ENCODE results near the gene CDPF1. TPM values are rescaled to one million over a fixed set of nuclear protein-coding genes. Genes with fewer than 3 reads are reported as not detected.

Gene CDPF1
- polyA plus RNA-seq, 1 experiment = 12.9 TPM

DNA sequence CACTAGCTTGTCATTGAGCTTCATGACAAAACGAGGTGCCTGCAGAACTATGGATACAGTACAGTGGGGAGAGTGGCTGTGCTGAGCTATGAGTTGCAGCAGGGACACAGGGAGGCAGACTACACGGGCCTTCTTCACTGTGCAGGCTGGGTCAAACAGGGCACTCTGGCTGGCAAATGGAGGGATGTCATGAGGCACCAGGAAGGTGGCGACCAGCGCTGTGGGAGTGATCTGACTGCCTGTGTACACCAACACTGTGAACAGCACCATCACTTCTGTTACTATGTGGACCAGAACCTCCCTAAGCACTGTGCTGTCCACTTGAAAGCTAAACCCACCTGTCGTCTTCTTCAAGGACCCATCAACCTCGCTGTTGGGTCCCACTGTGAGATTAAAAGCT is 9.9 kb upstream of the CDPF1 start:
- no peaks in the 10 kb centered on the region for H3K36me3 ChIP-seq (ENCODE audit: control insufficient read depth, insufficient read depth, low read length)
- peaks cover 8% of the 10 kb centered on the region for H3K27me3 ChIP-seq (ENCODE audit: control insufficient read depth, insufficient read depth, low read length)
- DNase-seq (ENCODE audit: low read depth) = no peak
- TF ChIP-seq, protein P1, sequence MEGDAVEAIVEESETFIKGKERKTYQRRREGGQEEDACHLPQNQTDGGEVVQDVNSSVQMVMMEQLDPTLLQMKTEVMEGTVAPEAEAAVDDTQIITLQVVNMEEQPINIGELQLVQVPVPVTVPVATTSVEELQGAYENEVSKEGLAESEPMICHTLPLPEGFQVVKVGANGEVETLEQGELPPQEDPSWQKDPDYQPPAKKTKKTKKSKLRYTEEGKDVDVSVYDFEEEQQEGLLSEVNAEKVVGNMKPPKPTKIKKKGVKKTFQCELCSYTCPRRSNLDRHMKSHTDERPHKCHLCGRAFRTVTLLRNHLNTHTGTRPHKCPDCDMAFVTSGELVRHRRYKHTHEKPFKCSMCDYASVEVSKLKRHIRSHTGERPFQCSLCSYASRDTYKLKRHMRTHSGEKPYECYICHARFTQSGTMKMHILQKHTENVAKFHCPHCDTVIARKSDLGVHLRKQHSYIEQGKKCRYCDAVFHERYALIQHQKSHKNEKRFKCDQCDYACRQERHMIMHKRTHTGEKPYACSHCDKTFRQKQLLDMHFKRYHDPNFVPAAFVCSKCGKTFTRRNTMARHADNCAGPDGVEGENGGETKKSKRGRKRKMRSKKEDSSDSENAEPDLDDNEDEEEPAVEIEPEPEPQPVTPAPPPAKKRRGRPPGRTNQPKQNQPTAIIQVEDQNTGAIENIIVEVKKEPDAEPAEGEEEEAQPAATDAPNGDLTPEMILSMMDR (IDR thresholded peaks at IDR 0.05; ENCODE audit: insufficient read depth, low read depth, low read length) = no peak
- H3K4me3 ChIP-seq (ENCODE audit: low read depth, low read length) = no peak overlapping the region
- ChIA-PET CTCF (interaction anchor here (0.6 kb wide), 1 partner anchor 56 kb away, joined by 3 read pairs; no protein-coding TSS in a partner anchor), POLR2A (no interaction called here)

DNA sequence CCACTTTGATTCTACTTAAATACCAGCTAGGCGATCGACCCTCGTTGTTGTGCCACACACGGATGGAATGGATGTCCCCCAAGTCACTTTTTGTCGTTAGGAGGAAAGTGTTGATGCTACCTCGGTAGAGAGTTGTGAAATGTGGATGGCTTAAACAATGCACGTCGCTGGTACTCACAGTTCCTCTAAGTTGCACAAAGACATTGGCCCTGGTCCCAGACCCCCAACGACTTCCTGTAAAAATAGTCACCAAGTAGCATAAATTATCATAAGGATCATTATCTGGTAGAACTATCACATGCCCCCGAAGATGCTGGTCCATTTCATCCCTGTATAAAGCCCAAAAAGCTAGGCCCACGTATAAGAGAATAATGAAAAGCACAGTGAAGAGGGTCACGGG is 9.3 kb upstream of the CDPF1 start:
- TF ChIP-seq, protein P1 (IDR thresholded peaks at IDR 0.05; ENCODE audit: insufficient read depth, low read depth, low read length) = no peak
- ChIA-PET CTCF (no interaction called here), POLR2A (no interaction called here)
- Histone ChIP-seq H3K36me3 (ENCODE audit: control insufficient read depth, insufficient read depth, low read length) (no peaks in the 10 kb centered on the region), H3K27me3 (ENCODE audit: control insufficient read depth, insufficient read depth, low read length) (peaks cover 8% of the 10 kb centered on the region), H3K4me3 (ENCODE audit: low read depth, low read length) (no peak overlapping the region)
- DNase-seq (ENCODE audit: low read depth) = no peak

DNA sequence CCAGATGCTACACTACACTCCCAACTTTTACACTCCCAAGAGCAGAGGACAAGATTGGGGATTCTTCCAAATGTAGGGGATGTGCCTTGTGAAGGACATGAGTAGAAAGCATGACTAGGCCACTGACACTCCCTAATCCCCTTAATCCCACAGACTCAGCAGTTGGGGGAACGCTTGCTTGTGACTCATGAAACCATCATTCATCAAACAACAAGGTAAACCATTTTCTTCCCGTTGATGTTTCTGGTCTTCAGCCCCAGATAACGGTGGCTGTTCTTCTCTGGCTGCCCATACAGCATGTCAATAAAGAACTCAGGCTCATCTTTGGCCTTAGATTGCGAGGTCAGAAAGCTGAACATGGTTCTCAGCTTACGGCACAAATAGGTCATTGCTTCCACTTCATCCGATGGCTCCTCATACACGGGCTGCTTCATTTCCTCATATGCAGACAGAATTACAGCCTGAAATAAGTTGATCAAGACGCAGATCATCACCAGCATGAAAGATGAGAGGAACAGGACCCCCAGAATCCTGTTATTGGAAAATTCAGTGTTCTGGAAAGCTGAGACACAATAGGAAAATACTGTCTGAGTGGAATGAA is 6.4 kb upstream of the CDPF1 start:
- Histone ChIP-seq H3K36me3 (ENCODE audit: control insufficient read depth, insufficient read depth, low read length) (no peaks in the 10 kb centered on the region), H3K4me3 (ENCODE audit: low read depth, low read length) (no peak overlapping the region), H3K27me3 (ENCODE audit: control insufficient read depth, insufficient read depth, low read length) (peaks cover 4% of the 10 kb centered on the region)
- TF ChIP-seq, protein P1 (IDR thresholded peaks at IDR 0.05; ENCODE audit: insufficient read depth, low read depth, low read length) = no peak
- ChIA-PET POLR2A (no interaction called here), CTCF (interaction anchor here (1.4 kb wide), 1 partner anchor 11 kb away, joined by 4 read pairs; the partner anchor contains the start of gene TTC38)
- no peak for DNase-seq (ENCODE audit: low read depth)

DNA sequence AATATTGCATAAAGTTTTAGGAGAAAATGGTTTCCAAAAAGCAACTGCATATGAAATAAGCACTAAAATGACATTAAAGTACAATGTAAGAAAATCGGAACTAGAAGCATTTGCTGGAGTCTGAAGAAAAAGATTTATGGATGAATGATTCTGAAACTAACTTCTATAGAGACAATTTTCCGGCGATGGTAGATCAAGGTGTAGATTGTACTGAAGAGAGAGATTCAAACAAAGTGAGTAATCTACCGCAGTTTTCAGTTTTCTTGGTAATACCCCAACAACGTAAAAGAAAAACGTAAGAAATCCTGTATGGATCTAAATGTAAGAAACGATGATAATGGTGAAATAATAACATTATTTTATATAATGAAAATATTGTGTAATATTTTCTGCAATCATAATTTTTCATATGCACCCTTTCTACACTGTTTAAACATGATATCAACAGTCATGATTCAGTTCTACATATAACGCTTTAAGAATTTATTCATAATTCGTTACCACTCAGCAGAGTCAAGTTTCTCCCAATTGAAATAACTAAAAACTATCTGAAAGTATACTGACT is 1.8 kb upstream of the CDPF1 start:
- ChIA-PET POLR2A (no interaction called here), CTCF (no interaction called here)
- TF ChIP-seq, protein P1 (IDR thresholded peaks at IDR 0.05; ENCODE audit: insufficient read depth, low read depth, low read length) = no peak
- Histone ChIP-seq H3K27me3 (ENCODE audit: control insufficient read depth, insufficient read depth, low read length) (no peaks in the 10 kb centered on the region), H3K4me3 (ENCODE audit: low read depth, low read length) (no peak overlapping the region), H3K36me3 (ENCODE audit: control insufficient read depth, insufficient read depth, low read length) (no peaks in the 10 kb centered on the region)
- no peak for DNase-seq (ENCODE audit: low read depth)

DNA sequence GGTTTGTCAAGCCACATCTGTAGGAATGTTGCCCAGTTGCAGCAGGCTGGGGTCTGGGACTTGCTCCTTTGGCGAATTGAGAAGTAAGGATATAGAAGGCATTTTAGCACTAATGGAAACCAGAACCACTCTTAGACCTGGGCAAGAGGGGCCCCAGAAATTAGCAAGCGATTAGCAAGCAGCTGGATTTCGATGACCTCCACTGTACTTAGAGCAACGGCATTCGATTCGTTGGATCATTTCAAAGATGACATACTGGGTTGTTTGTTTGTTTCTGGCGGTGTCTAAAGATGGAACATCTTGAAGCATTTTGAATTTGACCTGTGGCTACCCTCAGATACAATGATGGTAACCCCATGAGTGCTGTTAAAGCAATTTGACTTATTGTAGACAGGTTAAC is 1.2 kb upstream of the CDPF1 start:
- TF ChIP-seq, protein P1 (IDR thresholded peaks at IDR 0.05; ENCODE audit: insufficient read depth, low read depth, low read length) = no peak
- H3K36me3 ChIP-seq (ENCODE audit: control insufficient read depth, insufficient read depth, low read length) = no peaks in the 10 kb centered on the region
- POLR2A ChIA-PET = no interaction called here
- CTCF ChIA-PET = no interaction called here
- DNase-seq (ENCODE audit: low read depth) = no peak
- H3K4me3 ChIP-seq (ENCODE audit: low read depth, low read length) = peak overlapping the region; percentile 86
- no peaks in the 10 kb centered on the region for H3K27me3 ChIP-seq (ENCODE audit: control insufficient read depth, insufficient read depth, low read length)

Measured in BJ (cell line).